Esophagus muscularis mucosa (tissue), 4 donors: ENCODE results near the gene CSGALNACT2. TPM values are rescaled to one million over a fixed set of nuclear protein-coding genes. Genes with fewer than 3 reads are reported as not detected.
"Not testable (repeated sequence)": the region's sequence is repeated elsewhere in the genome, so short reads cannot be mapped to it uniquely, and the experiment has no call there.

Source experiments
- DNase-seq: peaks from one replicate; pipeline ENCODE4 v3.0.0-alpha.2; 2017; ENCODE audit errors: extremely low spot score
- H3K27ac ChIP-seq, 4 donors: fragments of 200-600 bp; sonication (generic); replicated peaks in 1 of 4; 1 replicate in 3 of 4; 2 replicates in 1 of 4; pipeline ENCODE4 v1.5.1; 2016 to 2019; ENCODE audit warnings: mild to moderate bottlenecking in 1 of 4
- H3K27me3 ChIP-seq, 4 donors: fragments of 200-600 bp; sonication (generic); one replicate each; pipeline versions ENCODE4 v1.5.1 to v1.6.0; 2016 to 2019
- H3K36me3 ChIP-seq, 4 donors: fragments of 200-600 bp; sonication (generic); one replicate each; pipeline ENCODE4 v1.5.1; 2016 to 2019
- H3K4me1 ChIP-seq, 4 donors: fragments of 200-600 bp; sonication (generic); one replicate each; pipeline ENCODE4 v1.5.1; 2016 to 2019
- H3K4me3 ChIP-seq, 4 donors: fragments of 200-600 bp; sonication (generic); 1 replicate in 2 of 4; 2 replicates in 2 of 4; pipeline ENCODE4 v1.5.1; 2016 to 2019; ENCODE audit warnings: mild to moderate bottlenecking in 4 of 4, moderate library complexity in 1 of 4
- H3K9me3 ChIP-seq, 4 donors: fragments of 200-600 bp; sonication (generic); 1 replicate in 3 of 4; 2 replicates in 1 of 4; pipeline ENCODE4 v1.5.1; 2016 to 2019
- EP300 ChIP-seq: sonication (generic); formaldehyde crosslinking; IDR thresholded peaks from one replicate; pipeline ENCODE4 v1.6.1; 2017; ENCODE audit warnings: antibody characterized with exemption
- POLR2A ChIP-seq: fragments of 450-650 bp; IDR thresholded peaks from one replicate; pipeline ENCODE4 v1.6.1; 2017; ENCODE audit warnings: antibody characterized with exemption, moderate library complexity, mild to moderate bottlenecking, low read depth
- POLR2AphosphoS5 ChIP-seq, 2 donors: sonication (generic); formaldehyde crosslinking; IDR thresholded peaks; one replicate each; pipeline ENCODE4 v1.6.1; 2017; ENCODE audit warnings: antibody characterized with exemption in 2 of 2
- WGBS: methylation state at CpG from one replicate; pipeline ENCODE4 v1.1.5; 2018; 5-methylcytosine and 5-hydroxymethylcytosine counted together
- intact Hi-C: fragments of 100-400 bp; cut with DNase I; formaldehyde crosslinking; loops from one replicate; pipeline ENCODE4 v1.15.1; 2023
- total RNA-seq, 4 donors: library from RNA; depleted of rRNA; stranded (reverse); fragments of >200 nt; gene quantifications; one replicate each; pipeline versions ENCODE4 v1.1.0 to v1.2.1, GENCODE V29; 2016
- TF ChIP-seq, protein P1 (sequence below), 3 experiments: fragments of 200-600 bp in 2 of 3; fragments of 450-650 bp in 1 of 3; sonication (generic) in 2 of 3; IDR thresholded peaks; one replicate each; pipeline ENCODE4 v1.5.1; 2017 to 2019; ENCODE audit warnings: antibody characterized with exemption in 3 of 3, mild to moderate bottlenecking in 2 of 3, moderate library complexity in 1 of 3

Gene CSGALNACT2
- total RNA-seq, 4 donors from 2014 or later: 25.6 to 39.5 (median 33.9) TPM

GRCh38 chr10:43177595-43177994, 39.4 kb downstream of the CSGALNACT2 start:
- peaks cover 13 to 92% (median 56%) of the 10 kb centered on the region in 4 donors for H3K36me3 ChIP-seq
- intact Hi-C loops: no loop called here
- 41% methylated on average over 1 of the region's 1 CpG for WGBS
- no peak overlapping the region for H3K4me3 ChIP-seq
- no peaks in the 10 kb centered on the region for H3K27me3 ChIP-seq
- peaks cover 0 to 5% (median 0%) of the 10 kb centered on the region in 4 donors for H3K9me3 ChIP-seq
- H3K27ac ChIP-seq: no peak overlapping the region
- no peak for TF ChIP-seq POLR2A
- peaks cover 3 to 6% (median 6%) of the 10 kb centered on the region in 4 donors for H3K4me1 ChIP-seq
- no peak for DNase-seq

GRCh38 chr10:43181146-43181545, 42.9 kb downstream of the CSGALNACT2 start:
- no peak overlapping the region for H3K4me3 ChIP-seq
- no peak overlapping the region for H3K27ac ChIP-seq
- intact Hi-C loops: no loop called here
- H3K27me3 ChIP-seq: no peaks in the 10 kb centered on the region
- peaks cover 27 to 90% (median 66%) of the 10 kb centered on the region in 4 donors for H3K36me3 ChIP-seq
- H3K9me3 ChIP-seq: peaks cover 0 to 5% (median 0%) of the 10 kb centered on the region in 4 donors
- 100% methylated on average over 1 of the region's 1 CpG for WGBS
- H3K4me1 ChIP-seq: no peaks in the 10 kb centered on the region
- TF ChIP-seq EP300 (no peak), POLR2A (no peak), POLR2AphosphoS5 (IDR thresholded peaks at IDR 0.05) (no peak)
- TF ChIP-seq, protein P1, sequence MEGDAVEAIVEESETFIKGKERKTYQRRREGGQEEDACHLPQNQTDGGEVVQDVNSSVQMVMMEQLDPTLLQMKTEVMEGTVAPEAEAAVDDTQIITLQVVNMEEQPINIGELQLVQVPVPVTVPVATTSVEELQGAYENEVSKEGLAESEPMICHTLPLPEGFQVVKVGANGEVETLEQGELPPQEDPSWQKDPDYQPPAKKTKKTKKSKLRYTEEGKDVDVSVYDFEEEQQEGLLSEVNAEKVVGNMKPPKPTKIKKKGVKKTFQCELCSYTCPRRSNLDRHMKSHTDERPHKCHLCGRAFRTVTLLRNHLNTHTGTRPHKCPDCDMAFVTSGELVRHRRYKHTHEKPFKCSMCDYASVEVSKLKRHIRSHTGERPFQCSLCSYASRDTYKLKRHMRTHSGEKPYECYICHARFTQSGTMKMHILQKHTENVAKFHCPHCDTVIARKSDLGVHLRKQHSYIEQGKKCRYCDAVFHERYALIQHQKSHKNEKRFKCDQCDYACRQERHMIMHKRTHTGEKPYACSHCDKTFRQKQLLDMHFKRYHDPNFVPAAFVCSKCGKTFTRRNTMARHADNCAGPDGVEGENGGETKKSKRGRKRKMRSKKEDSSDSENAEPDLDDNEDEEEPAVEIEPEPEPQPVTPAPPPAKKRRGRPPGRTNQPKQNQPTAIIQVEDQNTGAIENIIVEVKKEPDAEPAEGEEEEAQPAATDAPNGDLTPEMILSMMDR (IDR thresholded peaks at IDR 0.05): no peak
- DNase-seq: no peak

- H3K9me3 ChIP-seq, H3K27me3 ChIP-seq, DNase-seq, H3K4me1 ChIP-seq, H3K27ac ChIP-seq, H3K4me3 ChIP-seq, intact Hi-C loops: not testable (repeated sequence)
- H3K36me3 ChIP-seq: peaks cover 20 to 85% (median 55%) of the 10 kb centered on the region in 4 donors
- WGBS: 100% methylated on average over 3 of the region's 3 CpGs
Observed at GRCh38 chr10:43183764-43184163, 45.5 kb downstream of the CSGALNACT2 start.

DNA sequence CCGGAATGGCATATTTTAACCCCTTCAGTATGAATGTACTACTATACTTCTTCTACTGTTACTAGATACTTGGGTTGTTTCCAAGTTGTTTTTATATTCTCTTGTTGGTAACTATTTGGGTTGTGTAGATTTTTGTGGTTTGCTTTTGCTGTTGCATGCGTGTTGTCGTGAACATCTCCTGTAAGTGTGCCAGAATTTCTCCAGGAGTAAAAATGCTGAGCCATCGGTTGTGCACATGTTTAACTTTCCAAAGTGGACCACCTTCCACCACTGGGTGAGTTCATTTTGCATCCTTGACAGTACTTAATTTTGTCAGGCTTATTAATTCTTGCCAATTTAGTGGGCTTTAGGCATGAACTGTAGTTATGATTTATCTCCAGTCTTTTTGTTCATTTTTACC, 47.9 kb downstream of the CSGALNACT2 start:
- Histone ChIP-seq H3K4me3 (no peak overlapping the region), H3K9me3 (no peaks in the 10 kb centered on the region), H3K27ac (no peak overlapping the region), H3K4me1 (no peaks in the 10 kb centered on the region), H3K27me3 (no peaks in the 10 kb centered on the region), H3K36me3 (peaks cover 14 to 66% (median 37%) of the 10 kb centered on the region in 4 donors)
- intact Hi-C loops: no loop called here
- TF ChIP-seq POLR2A (no peak), EP300 (no peak), POLR2AphosphoS5 (IDR thresholded peaks at IDR 0.05) (no peak)
- TF ChIP-seq, protein P1 (IDR thresholded peaks at IDR 0.05): no peak
- 92% methylated on average over 4 of the region's 4 CpGs for WGBS
- DNase-seq: no peak

DNA sequence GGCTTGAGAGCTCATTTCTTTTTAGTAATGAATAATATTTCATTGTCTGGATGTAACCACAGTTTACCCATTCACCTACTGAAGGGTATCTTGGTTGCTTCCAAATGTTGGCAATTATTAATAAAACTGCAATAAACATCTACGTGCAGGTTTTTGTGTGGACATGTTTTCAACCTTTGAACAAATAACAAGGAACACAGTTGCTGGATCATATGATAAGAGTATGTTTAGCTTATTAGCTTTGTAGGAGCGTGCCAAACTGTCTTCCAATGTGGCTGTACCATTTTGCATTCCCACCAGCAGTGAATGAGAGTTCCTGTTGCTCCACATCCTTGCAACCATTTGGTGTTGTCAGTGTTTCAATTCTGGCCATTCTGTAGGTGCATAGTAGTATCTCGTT, 49.0 kb downstream of the CSGALNACT2 start:
- no peak for DNase-seq
- Histone ChIP-seq H3K36me3 (peaks cover 14 to 58% (median 33%) of the 10 kb centered on the region in 4 donors), H3K9me3 (no peaks in the 10 kb centered on the region), H3K27ac (no peak overlapping the region), H3K4me3 (no peak overlapping the region), H3K4me1 (no peaks in the 10 kb centered on the region), H3K27me3 (no peaks in the 10 kb centered on the region)
- TF ChIP-seq, protein P1 (IDR thresholded peaks at IDR 0.05): no peak
- no peak for TF ChIP-seq POLR2AphosphoS5 (IDR thresholded peaks at IDR 0.05)
- TF ChIP-seq EP300: no peak
- no peak for TF ChIP-seq POLR2A
- intact Hi-C loops: no loop called here
- WGBS: 97% methylated on average over 3 of the region's 3 CpGs

DNA sequence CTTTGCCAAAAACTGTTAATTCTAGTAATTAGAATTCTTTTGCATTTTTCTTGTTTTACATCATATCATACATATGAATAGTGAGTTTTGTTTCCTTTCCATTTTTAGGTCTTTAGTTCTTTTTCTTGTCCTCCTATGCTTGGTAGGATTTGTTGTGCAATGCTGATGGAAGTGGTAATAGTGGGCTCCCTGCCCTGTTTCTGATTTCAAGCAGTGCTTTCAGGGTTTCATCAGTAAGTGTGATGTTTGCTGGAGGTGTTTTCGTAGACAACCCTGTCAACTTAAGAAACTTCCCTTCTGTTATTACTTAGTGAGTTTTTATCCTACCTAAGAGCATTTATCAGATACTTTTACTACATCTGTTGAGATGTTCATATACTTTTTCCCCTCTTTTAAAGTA, 50.5 kb downstream of the CSGALNACT2 start:
- Histone ChIP-seq H3K36me3 (peaks cover 6 to 49% (median 18%) of the 10 kb centered on the region in 4 donors), H3K27me3 (no peaks in the 10 kb centered on the region), H3K9me3 (no peaks in the 10 kb centered on the region), H3K27ac (no peak overlapping the region), H3K4me1 (no peaks in the 10 kb centered on the region), H3K4me3 (no peak overlapping the region)
- no peak for DNase-seq
- intact Hi-C loops: no loop called here
- WGBS: 79% methylated on average over 1 of the region's 1 CpG
- TF ChIP-seq POLR2A: no peak
- TF ChIP-seq, protein P1 (IDR thresholded peaks at IDR 0.05): no peak
- TF ChIP-seq POLR2AphosphoS5 (IDR thresholded peaks at IDR 0.05): no peak
- no peak for TF ChIP-seq EP300
